Activated CD8-positive, alpha-beta memory T cell treated with anti-CD3 and anti-CD28 coated beads, Interleukin-2, amount 50 U/mL, for 1 hour (primary cell): ENCODE data around the gene ENHO.
"Not testable (repeated sequence)": the region's sequence is repeated elsewhere in the genome, so short reads cannot be mapped to it uniquely, and the experiment has no call there.

ENCODE experiments used
- DNase-seq: peaks from one replicate; pipeline ENCODE4 v3.0.0-alpha.2; 2020; ENCODE audit errors: extremely low read depth

ENHO gene

DNA sequence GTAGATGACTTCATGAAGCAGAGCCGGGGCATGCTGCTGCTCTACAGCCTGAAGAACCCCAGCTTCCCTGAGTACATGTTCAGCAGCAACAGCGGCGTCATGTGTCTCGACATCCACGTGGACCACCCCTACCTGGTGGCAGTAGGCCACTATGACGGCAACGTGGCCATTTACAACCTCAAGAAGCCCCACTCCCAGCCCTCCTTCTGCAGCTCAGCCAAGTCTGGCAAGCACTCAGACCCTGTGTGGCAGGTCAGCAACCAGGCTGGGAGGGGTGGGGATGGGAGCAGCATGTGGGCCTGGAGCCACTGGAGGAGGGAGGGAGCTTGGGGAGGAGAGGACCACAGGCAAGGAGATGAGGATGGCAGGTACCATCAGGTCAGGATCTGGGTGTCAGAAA is 16.2 kb downstream of the ENHO start:
- DNase-seq, result no peak

DNA sequence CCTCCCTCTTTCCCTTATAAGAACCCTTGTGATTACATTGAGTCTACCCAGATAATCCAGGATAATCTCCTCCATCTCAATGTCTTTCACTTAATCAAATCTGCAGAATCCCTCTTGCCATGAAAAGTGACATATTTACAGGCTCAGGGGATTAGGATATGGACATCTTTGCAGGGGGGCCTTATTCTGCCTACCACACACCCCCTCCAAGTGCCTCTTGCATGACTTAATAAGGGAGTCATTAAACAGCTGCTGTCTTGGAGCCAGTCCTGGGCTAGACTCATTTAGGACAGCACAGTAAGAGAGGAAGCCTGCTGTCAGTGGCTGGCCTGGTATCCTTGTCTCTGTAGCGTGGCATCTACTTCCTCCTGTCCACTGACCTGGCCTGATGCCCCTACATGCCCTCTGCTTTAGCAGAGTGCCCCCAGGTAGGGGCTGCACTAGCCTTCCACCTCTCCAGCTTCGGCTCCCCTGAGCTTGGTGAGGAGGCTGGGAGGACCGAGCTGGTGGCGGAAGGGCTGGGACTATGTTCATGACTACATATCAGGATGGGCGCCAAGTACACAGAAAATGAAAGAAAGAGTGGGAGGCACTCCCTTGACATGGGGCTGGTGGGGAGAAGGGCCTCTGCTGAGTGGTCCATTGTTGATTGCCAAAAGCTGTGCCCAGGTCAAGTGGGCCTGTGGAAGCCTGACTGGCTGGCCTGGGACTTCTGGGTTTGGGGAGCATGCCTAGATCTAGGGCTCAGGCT is 17.2 kb downstream of the ENHO start:
- no peak for DNase-seq

DNA sequence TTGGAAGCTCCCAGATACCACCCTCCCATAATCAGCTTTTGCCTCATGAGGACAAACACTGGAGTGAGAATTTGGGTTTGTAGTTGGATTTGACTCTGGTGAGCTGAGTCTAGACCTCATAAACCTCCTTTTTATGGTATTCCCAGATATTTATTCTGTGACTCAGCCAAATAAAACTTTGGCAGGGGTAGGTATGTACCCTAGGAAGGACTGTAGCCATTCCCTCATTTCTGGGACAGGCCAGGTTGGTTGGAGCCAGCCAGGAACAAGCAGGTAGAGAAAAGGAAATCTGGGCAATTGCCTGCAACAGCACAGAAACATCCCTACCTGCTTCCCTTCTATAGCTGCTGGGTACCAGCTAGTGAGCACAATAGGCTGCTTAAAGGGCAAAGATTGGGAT is 19.4 kb downstream of the ENHO start:
- no peak for DNase-seq

DNA sequence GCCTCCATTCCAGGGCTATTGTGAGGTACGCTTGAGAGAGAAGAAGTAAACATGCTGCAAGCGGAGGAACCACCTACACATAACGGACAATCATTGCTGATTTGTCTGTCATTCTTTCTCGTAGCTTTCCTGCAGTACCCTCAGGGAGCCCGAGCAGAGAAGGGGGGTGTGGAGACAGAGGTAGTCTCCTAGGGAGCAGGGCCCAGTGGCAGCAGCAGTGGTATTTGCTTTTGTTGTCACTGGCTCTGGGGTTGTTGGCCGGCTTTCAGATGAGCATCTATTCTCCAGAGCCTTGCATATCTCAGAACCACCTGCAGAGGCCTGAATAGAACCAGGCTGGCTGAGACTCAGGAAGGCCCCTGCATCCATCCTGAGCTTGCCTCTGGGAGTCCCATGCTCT is 19.9 kb downstream of the ENHO start:
- DNase-seq, result no peak

DNA sequence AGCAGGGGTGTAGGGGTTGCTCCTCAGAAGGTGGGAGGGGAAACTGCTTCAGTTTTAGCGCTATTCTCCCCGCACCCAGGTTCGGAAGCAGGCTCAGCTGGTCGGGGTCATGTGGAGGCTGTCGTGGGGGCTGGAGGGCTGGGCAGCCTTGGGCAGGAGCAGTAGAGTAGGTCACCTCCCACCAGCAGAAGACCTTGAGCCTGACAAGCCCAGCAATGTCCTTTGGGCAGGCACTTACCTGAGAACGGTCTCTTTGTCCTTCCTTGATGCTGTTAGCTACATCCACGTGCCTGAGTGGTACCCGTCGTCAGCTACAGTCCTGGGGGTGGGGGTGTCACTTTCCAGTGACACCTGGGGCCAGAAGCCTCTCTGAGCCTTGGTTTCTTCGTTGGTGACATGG is 20.3 kb downstream of the ENHO start:
- no peak for DNase-seq

DNA sequence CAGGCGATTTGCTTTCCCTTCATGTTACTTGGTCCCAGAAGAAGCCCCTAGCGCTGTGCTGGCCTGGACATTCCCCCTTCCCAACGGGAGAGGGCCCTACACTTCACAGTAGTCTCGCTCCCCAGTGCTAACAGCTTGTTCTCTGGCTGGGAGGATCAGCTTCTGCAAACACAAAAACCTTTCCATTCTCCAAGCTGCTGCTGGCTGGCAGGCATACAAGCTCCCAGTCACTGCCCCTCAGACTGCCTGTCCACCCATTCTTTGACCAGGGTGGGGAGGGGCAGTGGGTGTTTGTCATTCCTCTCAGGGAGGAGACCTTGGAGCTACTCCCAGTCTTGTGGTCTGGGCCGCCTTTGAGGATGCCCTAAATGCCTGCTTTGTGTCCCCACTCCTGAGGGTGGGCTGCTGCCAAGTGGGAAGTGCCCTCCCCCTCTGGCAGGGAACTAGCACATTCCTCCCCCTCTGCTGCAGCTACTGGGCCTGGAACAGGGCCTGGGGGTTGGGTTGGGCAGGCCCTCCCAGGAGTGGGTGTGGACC is 20.8 kb downstream of the ENHO start:
- DNase-seq, result no peak

DNA sequence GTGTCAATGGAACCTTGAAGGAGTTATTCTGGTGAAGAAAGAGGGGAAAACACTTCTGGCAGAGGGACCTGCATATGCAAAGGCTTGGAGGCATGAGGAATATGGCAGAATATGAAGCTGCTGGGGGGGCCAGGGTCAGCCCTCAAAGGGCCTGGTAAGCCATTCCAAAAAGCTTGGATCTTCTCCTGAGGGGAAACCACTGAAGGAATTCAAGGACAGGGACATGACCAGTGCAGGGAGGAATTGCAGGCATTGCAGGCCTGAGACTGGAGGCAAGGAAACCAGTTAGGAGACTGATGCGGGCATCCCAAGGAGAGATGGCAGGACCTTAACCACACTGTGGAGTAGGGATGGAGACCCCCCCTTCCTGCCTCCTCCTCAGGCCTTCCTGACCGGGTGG is 21.4 kb downstream of the ENHO start:
- no peak for DNase-seq

DNA sequence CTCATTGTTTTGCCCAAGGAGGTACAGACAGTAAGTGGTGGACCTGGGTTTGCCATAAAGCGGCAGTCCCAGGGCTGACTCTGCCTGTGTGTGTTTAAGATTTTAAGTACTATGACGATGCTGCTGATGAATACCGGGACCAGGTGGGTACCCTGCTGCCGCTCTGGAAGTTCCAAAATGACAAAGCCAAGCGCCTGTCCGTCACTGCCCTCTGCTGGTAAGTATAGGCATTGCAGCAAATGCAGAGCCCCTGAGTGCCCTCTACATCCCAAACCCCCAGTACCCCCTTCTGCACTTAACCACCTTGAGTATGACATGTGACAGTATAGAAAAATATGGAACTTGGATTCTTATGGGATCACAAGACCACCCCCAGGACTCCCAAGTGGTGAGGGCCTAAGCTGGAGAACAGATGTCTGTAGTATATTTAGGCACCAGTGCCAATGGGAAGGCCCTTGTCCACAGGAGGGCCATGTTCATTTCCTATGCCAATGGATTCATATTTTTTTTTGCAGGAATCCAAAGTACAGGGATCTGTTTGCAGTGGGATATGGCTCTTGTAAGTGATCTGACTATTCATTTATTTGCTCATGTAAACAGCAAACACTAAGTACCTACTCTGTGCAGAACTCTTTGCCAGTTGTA is 22.0 kb downstream of the ENHO start:
- DNase-seq, result peak; percentile 9

DNA sequence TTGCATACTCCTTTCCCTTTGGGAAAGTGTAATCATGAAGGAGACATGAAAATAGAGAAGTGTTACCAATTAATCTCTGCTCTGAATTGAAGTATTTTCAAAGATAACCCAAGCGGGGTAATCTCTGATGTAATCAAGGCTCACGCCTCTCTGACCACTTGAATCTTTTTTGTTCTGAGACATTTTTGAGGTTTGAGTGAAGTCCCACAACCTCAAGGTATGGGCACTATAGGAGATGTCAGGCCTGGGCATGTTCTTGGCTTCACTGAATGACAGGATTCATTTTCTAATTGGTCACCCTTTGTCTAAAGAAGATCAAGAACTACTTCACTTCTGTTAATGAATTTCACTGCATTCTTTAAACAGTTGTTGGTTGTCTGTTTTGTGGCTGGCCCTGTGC is 23.7 kb downstream of the ENHO start:
- no peak for DNase-seq

DNA sequence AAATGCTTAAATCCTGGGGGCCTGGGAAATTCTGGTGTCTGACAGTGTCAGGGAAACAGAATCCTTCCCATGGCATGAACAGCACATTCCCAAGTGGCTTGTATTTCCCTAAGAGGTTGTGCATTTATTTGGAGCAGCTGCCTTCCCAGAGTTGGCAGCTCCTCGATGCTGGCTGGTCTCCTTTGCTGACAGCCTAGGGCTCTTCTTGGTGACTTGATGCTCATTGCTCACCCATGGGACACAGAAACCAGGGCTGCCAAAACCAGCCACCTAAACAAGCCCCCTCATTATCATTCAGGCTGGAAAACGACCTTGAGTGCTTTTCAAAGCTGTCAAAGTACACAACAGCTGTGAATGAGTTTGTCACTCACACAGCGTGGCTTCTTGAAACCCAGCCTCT is 24.2 kb downstream of the ENHO start:
- DNase-seq, result no peak

DNA sequence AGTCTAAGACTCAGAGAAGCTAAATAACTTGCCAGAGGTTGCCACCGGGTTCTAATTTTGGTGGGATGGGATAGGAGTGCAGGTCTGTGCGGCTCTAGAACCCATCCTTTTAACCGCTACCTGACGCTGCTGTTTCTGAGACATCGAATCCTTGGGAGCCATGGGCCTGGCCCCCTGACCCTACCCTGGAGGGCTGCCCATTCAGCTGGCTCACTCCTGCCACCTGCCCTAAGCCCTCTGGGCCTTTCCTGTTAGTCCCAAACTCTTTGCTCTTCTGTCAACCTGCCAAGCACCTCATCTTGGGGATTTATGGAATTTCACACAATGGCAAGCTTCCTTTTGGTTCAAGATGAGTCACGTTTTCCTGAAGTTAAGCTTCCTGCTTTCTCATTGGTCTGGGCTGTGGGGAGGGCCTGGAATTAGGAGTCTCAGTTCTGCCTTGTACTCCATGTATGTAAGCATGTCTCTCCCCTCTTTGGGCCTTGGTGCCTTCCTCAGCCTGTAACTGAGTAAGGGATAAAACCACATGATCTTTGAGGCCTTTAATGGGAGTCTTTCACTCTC is 26.6 kb downstream of the ENHO start:
- DNase-seq, result no peak

DNA sequence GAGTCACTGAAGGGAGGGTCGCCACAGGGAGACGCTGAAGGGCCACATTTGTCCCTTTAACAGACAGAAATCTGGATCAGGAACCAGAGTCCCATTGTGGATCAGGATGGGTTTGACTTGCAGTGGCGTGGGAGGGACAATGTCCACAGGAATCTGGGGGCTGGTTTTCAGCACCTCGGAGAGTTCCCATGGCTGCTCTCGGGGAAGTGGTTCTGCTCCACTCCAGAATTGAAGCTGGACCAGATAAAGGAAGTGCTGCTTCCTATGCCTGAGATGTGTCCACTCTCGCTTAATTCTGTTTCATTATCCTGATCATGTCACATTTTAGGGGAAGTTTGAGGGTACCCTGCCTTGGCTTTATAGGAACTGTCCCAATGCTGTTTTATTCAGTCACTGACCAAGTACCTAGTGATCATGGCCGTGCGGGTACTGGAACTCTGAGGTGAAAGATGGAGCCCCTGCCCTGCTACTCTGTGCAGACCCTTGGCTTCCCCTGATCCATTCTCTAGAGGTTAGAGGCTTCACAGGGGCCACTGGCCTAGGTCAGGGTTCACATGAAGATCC is 28.7 kb downstream of the ENHO start:
- no peak for DNase-seq

DNA sequence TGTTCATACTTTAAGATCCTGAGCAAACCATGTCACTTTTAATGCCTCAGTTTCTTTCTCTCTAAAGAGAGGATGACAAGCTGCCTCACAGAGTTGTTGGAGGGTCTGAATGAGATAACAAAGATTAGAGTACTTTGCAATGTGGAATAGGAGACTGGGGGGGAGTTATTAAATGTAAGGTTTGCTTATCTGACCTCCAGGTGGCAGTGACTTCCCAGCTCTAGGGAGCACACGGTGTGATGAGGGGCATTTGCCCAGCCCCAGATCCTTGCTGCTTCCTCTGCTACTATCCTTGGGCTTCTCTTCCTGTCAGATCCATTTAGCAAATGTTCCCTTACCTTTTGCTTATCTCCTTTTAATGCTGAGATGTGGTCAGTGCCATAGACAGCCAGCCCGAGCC is 30.7 kb downstream of the ENHO start:
- DNase-seq, result no peak

DNA sequence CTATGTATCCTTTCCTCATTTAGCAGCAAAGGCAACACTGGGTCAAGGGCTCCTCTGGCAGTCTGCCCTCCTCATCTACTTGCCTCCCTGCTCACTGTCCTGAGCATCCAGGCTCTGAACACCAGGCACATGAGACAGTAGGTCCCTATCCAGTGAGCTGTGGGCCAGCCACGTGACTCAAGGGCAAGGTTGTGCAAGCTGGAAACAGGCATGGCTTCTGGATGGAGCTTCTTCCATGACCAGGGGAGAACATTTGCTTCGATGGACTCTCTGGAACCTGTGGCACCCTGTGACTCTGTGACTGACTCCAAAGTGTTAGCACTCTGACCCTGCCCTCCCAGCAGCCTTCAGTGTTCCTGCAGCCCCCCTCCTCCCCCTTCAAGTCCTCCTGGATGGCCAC is 31.2 kb downstream of the ENHO start:
- DNase-seq, result no peak

DNA sequence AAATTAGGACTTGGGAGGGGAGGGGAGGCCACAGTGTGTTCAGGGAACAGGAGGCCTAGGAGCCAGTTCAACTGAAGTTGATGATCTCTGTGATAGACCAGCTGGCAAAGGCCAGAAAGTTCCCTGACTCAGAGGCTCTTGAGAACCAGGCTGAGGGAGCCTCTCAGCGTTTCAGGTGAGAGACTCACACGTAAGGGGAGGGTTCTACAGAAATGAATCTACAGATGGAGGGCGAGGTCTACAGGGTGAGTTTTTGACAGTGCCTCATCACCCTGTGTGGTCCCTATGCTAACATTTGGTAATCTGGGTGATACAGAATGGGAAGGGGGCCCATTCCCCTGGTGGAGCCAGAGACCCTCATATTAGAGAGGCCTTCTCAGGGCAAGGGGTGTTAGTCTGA is 32.0 kb downstream of the ENHO start:
- no peak for DNase-seq

DNA sequence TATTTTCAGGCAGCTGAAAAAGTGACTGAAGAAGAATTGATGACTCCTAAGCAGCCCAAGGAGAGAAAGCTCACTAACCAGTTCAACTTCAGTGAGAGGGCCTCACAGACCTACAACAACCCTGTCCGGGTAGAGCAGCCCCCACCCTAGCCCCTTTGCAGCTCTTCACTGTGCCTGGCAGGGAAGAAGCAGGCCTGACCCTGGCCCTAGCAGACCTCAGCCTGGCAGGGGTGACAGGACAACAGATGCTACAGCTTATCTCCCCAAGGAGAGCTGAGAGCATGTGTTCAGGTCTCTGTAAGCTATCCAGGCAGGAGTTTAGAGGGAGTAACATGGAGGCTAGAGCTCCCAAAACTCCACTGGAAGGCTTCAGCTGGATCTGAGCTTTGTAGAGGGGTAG is 32.4 kb downstream of the ENHO start:
- no peak for DNase-seq

DNA sequence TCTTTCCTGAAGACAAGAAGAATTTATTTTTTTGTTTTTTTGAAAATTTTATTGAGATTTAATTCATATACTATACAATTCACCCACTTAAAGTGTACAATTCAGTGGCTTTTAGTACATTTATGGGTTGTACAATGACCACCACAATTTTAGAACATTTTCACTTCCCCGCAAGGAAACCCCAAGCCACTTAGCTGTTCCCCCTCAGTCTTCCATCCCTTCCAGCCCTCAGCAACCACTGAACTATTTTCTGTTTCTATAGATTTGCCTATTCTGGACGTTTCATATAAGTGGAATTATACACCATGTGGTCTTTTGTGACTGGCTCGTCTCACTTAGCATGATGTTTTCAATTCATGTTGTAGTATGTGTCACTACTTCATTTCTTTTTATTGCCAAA is 36.2 kb downstream of the ENHO start:
- no peak for DNase-seq

DNA sequence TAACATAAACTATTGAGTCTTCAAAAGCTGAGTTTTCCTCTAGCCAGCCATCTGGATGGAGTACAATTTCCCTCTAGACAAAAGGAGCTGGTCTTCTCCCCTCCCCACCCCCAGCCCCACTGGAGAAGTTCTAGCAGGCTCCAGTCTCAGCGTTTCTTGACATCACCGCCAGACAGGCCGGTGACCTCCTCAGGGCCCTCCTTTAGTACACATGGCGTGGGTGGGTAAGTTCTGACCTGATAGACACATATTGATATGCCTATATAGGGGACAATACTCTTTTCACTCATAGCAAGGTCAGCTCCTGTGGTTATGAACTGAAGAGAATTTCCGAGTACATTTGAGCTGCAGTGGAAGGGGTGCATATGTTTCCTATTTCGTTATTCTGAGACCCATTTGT is 37.0 kb downstream of the ENHO start:
- no peak for DNase-seq

DNA sequence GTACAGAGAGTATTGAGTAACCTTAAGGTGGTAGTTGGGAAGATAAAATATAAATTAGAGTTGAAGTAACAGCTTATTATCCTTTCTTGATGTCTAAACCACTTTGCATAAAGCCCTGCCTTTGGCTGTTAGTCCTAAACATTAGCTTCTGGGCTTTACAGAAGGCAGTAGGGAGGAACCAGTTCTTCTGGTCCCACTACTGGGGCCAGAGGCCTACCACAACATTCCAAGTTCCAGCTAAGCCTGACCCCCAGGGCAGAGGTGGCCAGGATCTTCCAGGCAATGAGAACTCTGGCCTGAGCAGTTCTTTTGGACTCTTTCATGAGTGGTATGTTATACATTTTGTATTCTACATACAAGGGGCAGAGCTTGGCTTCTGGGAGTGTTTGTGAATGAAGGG is 38.1 kb downstream of the ENHO start:
- no peak for DNase-seq

DNA sequence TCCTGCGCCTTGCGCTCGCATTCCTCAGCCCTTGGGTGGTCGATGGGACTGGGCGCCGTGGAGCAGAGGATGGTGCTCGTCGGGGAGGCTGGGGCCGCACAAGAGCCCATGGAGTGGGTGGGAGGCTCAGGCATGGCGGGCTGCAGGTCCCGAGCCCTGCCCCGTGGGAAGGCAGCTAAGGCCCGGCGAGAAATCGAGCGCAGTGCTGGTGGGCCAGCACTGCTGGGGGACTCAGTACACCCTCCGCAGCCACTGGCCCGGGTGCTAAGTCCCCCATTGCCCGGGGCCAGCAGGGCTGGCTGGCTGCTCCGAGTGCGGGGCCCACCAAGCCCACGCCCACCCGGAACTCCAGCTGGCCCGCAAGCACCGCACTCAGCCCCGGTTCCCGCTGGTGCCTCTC is 40.0 kb downstream of the ENHO start:
- not testable (repeated sequence) for DNase-seq

DNA sequence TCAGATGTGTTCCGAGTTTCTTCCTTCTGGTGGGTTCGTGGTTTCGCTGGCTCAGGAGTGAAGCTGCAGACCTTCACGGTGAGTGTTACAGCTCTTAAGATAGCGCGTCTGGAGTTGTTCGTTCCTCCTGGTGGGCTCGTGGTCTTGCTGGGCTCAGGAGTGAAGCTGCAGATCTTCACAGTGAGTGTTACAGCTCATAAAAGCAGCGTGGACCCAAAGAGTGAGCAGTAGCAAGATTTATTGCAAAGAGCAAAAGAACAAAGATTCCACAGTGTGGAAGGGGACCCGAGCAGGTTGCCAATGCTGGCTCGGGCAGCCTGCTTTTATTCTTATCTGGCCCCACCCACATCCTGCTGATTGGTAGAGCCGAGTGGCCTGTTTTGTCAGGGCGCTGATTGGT is 41.2 kb downstream of the ENHO start:
- DNase-seq, result not testable (repeated sequence)

DNA sequence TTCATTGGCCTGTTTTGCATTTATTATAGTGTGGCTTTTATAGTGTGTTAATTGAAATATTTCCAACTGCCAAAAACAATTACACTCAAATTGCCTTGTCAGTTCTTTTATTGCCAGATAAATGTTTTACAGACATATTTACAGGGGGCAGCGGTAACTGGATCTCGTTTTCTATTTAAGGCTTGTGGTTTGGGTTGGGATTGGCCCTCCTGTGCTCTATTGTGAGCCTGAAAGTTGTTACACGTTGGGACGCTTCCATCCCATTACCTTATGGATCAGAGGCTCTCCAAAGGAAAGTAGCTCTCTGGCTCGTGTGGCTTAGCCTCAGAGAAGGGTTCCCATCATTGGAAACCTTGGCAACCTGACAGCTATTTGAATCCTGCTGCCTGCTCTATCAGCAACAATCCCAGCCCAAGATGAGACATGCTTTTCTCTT is 43.3 kb downstream of the ENHO start:
- DNase-seq, result no peak

DNA sequence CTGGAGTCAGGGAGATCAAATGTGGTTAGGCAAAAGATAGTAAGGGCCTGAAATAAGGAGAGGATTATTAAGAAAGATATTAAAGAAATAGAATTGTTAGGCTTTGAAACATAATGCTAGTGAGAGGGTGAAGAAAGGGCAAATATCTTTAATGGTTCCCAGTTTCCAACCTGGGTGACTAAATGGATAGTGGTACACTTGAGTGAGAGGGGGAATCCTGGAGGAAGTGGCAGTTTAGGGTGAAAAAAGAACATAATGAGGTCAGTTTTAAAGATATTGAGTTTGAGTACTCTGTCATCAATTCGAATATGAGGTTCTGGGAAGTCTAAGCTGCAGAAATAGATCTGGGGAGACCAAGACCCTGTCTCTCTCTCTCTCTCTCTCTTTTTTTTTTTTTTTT is 45.2 kb downstream of the ENHO start:
- no peak for DNase-seq
